Measurements from ENCODE around the gene VPS13A.

The VPS13A gene

DNA sequence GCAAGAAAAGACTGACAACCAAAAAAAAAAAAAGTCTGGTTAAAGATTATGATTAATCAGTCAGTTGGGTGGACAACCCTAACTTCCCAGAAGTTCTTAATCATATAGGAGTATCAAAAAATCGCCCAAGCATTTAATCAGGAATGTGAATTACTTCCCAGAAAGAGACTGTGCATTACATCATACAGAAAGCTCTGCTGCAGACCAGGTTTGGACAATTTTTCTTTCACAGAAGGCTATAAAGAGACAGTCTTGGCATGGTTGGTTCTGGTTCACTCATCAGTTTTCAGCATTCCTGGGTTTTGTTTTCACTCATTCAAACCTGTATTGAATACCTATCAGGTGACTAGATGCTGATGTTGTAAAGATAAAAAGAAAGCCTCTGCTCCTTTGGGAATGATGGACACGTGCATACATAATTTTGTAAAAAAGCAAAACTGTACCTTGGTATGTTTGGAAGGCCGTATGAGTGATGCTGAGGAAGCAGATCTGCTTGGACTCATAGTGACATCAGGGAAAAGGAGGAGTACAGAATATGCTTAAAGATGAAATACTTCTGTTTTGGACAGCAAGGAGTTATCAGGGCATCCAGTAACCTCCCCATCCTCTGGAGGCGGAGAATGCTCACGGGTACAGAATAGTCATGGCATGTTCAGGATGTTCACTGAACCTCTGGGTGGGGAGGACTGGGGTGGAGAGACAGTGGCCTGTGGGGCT, 292.3 kb downstream of the VPS13A start:
- no peaks in the 10 kb centered on the region for H3K9me3 ChIP-seq (ENCODE audit: insufficient read depth, low read length)
- no peak for DNase-seq (ENCODE audit: low read depth, low spot score)
- no peaks in the 10 kb centered on the region for H3K27me3 ChIP-seq (ENCODE audit: insufficient read depth, insufficient read length)
- no peak for TF ChIP-seq SUZ12 (IDR thresholded peaks at IDR 0.05; ENCODE audit: extremely low read depth, insufficient read depth, insufficient read length)
- no peak for TF ChIP-seq ZNF274 (IDR thresholded peaks at IDR 0.05; ENCODE audit: low read depth, low read length)
- no peak for TF ChIP-seq YY1 (IDR thresholded peaks at IDR 0.05; ENCODE audit: insufficient read depth, insufficient read length)
- no peak overlapping the region for H3K4me3 ChIP-seq (ENCODE audit: insufficient read length, low read depth)
- H3K9ac ChIP-seq (ENCODE audit: insufficient read length, low read depth): no peak overlapping the region
- no peaks in the 10 kb centered on the region for H3K4me1 ChIP-seq (ENCODE audit: insufficient read depth, insufficient read length)
- no peaks in the 10 kb centered on the region for H3K36me3 ChIP-seq (ENCODE audit: insufficient read depth, insufficient read length, low read length)

Data from NT2/D1 (cell line).